ENCODE measurements around the gene MAGI3.
A peak's percentile ranks its signal among the peaks of the same experiment; 100 is the strongest.

Gene MAGI3

GRCh38 chr1:113663165-113663951 is 273.0 kb downstream of the MAGI3 start:
- DNase-seq: peak; percentile 69 to 83

DNA sequence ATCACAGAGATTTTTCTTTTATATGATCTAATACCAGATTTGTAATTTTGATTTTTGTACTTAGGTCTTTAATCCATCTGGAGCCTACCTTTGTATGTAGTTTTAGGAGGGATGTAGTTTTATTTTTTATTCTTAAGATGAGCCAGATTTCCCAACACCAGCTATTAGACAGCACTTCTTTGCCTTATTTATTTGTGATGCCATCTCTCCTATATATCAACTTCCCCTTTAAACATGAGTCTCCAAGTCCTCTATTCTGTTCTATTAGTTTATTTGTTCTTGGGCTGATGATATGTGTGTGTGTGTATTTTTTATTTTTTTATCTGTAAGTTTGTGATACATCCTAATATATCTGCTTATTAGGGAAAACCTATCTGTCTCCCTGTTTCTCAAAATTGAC is 274.8 kb downstream of the MAGI3 start:
- DNase-seq: no peak

DNA sequence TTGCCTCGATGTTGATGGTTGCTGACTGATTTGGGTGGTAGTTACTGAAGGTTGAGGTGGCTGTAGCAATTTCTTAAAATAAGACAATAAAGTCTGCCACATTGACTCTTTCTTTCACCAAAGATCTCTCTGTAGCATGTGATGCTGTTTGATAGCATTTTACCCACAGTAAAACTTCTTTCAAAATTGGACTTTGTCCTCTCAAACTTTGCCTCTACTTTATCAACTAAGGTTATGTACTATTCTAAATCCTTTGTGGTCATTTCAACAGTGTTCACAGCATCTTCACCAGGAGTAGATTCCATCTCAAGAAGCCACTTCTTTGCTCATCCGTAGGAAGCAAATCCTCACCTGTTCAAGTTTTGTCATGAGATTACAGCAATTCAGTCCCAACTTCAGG is 275.8 kb downstream of the MAGI3 start:
- DNase-seq: no peak

DNA sequence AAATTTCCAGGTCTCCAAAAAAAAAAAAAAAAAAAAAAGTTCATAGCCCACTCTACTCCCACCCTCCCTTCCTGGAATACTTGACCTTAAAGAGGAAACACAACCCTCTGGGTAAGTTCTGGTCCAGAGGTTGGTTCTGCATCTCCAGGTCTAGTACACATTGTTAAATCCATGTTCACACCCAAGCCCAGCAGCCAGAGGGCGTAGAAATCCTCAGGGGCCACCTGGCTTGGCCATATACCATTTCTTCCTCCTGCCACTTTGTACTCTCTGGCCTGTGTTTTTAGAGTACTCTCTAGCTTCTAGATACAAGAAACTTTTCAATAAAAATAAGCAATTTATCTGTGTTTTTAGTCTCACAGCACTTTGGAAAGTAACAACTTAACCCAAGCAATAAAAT is 279.7 kb downstream of the MAGI3 start:
- no peak for DNase-seq

DNA sequence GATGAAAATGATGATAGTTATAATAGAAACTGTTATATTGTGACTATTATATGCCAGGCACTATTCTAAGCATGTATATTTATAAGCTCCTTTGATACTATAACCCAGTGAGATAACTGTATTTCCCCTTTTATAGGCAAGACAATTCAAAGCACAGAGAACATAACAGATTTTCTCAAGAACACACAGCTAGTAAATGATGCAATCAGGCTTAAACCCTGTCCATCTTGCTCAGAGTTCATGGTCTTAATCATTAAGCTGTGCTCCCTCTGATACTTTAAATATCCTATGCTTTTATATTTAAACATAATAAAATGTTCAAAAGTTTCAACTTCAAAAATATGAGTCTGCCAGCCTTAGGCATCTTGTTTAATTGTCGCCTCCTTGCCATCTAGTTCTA is 280.3 kb downstream of the MAGI3 start:
- no peak for DNase-seq

DNA sequence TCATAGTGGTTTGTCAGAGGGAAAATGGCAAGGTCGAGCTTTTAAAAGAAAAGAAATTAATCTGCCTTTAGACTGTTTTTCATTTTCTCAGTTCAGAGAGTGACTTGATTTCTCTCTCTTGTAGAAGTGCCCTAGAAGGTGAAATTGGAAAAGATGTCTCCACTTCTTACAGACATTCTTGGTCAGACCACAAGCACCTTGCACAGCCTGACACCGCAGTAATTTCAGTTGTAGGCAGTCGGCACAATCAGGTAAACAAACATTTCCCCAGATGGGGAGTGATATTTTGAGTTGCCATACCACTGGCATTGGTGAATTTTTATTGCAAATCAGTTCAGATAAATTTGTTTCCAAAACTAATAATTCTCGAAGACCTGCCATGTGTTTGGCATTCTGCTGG is 282.2 kb downstream of the MAGI3 start:
- DNase-seq: no peak

DNA sequence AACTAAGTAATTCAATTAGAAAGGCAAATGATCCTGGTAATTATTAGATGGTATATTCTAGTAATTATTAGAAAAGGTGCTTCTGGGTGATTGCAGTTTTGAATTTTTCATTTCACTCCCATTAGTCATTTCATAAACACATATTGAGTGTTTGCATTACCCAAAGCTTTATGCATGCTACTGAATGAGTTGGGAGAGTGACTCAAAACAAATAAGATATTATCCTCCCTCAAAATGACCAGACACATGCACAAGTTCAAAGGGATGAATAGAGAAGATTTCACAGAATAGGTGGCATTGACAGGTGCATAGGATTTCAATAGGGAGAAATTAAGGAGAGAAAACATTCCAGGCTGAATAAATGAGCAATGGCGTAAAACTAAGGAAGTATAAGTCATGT is 284.3 kb downstream of the MAGI3 start:
- DNase-seq: no peak

DNA sequence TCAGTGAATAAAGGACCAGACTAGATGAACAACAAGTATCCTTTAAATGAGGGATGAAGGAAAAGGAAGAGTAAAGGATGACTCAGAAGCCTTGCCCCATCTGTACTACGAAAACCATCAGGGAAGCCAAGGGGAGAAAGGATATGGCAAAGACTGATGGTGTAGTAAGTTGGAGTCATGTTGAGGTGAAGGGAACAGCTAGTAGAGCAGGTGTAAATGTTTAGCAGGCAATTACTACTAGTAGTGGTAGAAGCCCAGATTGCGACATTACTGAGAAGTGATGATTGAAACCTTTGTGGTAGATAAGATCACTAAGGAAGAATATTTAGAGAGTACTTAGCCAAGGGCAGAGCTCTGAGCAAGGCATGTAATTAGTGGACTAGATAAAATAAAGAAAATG is 285.0 kb downstream of the MAGI3 start:
- no peak for DNase-seq

- DNase-seq: no peak
Observed at GRCh38 chr1:113676524-113676923, 286.2 kb downstream of the MAGI3 start.

DNA sequence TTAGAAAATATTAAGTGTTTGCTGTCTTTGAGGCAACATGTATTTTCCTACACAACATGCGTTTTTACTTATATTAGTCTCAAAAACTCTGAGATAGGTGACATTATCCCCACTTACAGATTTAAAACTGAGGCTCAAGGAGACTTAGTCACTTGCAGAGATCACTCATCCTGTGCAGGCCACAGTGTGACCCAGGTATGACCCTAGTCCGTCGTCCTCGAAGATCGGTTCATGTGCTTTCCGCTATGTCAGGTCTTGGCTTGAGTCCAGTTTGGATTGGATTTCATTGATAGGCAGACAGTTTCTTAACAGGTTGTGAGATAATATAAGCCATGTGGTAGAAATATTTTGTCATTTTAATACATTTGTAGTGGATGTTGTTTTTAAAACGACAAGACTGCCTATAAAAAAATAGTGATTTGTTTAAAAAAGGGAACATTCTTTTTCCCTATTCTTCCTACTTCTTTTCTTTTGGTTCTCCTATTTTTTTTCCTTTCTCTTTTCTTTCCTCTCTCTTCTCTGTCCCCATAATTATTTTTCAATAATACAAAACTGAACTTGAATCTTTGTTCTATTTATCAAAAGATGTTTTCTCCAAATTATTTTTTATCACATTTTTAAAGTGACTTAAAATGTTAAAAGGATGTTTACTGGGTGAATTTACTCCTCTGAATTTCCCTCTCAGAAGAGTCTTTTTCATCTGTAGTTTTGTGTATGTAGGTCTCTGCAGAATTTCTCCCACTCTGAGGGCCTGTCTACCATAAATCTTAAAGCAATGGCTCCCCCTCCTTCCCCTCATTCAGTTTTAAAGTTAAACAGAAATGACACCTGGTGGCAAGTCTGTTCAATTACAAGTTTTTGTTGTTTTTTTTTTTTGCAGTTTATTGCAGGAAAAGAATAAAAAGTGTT is 287.2 kb downstream of the MAGI3 start:
- peak; percentile 50 to 55 for DNase-seq

DNA sequence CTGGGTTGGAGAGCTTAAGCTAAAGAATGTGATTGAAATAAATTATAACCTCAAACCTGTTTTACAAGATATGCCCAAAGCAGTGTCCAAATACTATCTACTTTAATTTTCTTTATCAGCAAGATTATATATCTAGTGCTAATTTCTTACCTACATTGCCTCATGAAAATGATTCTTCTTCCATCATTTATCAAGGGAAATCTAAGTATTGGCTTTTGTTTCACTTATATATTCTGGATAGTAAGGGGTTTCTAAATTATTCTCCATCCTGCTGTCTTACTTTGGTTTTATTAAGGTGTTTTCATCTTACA is 287.8 kb downstream of the MAGI3 start:
- DNase-seq: no peak

DNA sequence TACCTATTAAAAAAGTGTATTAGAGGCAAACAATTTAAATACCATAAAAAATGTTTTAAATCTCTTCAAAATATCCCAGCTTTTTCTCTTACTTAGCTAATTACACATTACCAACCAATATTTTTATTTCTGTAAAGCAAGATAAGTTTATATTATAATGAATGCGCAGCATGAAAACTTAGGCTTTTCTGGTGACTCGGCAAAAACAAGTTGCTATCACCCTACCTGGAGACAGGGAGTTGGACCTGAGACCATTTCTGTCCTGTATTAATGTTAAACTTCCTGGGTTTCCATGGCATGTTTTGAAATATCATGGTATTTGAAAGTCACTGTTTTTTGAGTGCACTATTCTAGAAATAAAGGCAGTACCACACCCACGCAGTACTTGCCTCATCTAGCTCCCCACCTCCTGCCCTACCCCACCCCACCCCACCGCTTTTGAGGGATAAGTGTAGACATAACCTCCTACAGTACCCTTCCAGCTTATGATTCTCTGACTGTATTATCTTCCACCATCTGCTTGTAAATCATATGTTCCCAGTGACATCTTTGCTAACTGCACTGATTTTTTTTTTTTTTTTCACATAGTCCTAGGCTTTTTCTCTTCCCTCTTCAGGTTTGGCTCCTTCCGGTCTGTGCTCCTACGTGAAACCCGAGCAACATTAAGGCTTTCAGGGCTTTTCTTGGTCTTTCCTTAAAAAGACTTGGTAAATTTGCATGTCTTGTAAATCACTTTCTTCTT is 291.5 kb downstream of the MAGI3 start:
- DNase-seq: no peak

DNA sequence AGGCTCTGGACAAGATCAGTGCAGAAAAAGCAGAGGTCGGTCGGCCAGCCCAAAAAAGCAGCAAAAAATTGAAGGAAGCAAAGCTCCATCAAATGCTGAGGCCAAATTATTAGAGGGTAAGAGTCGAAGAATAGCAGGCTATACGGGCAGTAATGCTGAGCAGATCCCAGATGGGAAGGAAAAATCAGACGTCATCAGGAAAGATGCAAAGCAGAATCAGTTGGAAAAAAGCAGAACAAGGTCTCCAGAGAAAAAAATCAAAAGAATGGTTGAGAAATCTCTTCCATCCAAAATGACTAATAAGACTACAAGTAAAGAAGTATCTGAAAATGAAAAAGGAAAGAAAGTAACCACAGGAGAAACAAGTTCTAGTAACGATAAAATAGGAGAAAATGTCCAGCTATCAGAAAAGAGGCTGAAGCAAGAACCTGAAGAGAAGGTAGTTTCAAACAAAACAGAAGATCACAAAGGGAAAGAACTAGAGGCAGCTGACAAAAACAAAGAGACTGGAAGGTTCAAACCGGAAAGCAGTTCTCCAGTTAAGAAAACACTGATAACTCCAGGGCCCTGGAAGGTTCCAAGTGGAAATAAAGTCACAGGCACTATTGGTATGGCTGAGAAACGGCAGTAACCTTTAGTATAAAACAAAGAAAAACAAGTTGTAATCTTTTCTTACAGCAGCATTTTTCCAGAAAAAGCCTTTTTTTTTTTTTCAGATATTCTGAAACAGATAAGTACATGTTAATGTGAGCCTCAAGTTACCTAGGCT is 293.3 kb downstream of the MAGI3 start:
- DNase-seq: no peak

GRCh38 chr1:113684153-113684541 is 293.8 kb downstream of the MAGI3 start:
- no peak for DNase-seq

GRCh38 chr1:113686891-113687618 is 296.7 kb downstream of the MAGI3 start:
- DNase-seq: no peak

GRCh38 chr1:113691184-113691583 is 300.9 kb downstream of the MAGI3 start:
- no peak for DNase-seq

DNA sequence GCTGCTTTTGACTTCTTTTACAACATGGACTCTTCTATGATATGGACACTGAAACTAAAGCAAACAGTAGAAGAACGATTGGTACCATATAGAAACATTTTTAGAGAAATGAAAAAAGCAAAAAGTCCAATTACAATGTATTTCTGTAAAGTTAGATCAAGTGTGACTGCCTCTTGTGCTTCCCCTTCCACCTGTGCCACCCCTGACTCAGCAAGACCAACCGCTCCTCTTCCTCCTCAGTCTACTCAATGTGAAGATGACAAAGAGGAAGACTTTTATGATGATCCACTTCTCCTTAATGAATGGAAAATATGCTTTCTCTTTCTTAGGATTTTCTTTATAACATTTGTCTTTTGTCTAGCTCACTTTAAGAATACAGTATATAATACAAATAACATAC is 302.0 kb downstream of the MAGI3 start:
- no peak for DNase-seq

GRCh38 chr1:113692824-113693431 is 302.6 kb downstream of the MAGI3 start:
- DNase-seq: no peak

DNA sequence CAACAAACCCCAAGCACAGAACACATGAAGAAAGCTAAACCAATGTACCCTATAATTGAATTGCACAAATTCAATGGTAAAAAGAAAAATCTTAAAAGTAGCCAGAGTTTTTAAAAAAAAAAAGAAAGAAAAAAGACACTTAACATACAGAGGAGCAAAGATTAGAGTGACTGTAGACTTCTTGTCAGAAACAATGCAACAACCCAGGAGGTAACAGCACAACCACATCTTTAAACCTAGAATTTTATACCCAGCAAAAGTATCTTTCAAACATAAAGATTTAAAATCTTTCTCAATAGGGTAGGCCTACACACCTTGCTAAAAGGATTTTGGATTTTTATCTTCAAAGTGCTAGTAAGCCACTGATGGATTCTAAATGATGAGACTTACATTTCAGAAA is 304.6 kb downstream of the MAGI3 start:
- DNase-seq: no peak

DNA sequence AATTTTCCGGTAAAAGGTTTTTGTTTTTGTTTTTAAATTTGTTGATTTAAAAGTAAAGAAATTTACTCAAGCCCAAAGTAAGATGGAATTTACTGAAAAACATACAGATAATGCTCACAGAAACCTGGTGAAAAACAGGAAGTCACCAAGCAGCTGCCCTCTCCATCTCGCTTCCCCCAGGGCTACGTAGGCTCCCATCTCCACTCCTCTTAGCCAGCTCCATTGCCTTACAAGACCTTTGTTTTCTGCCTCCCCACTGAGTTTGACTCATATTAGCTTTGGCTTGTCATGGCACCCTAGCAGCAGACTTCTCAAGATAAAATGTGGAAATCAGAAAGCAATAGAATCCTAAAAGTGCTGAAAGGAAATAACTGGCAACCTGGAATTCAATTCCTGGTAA is 311.1 kb downstream of the MAGI3 start:
- no peak for DNase-seq

- DNase-seq: no peak
Observed at GRCh38 chr1:113714606-113715269, 324.4 kb downstream of the MAGI3 start.

All from AML-193 (cell line).